HepG2 (cell line): Measurements from ENCODE around the gene PADI2. TPM values are rescaled to one million over a fixed set of nuclear protein-coding genes. Genes with fewer than 3 reads are reported as not detected.

Experiments used
- ATAC-seq: fragments of 200-7000 bp; cut with Tn5 transposase; 3 replicates; pipeline ENCODE4 v1.9.1; 2020; ENCODE audit warnings: mild to moderate bottlenecking, moderate library complexity
- BruUV-seq: library from RNA; stranded (reverse); fragments of 400-500 nt; replicated peaks from 2 replicates; lab custom pipeline; 2021; lab: Mats Ljungman, UMichigan
- CTCF ChIA-PET: fragments of 300-600 bp; formaldehyde crosslinking; extraction: SDS; loops from one replicate; lab custom pipeline; 2021; ENCODE audit warnings: low total read pairs, inconsistent platforms, low intra/inter-chr PET ratio; lab: Yijun Ruan, JAX
- POLR2A ChIA-PET: fragments of 350-600 bp; sonication (Branson Sonifier 250); formaldehyde crosslinking; loops from one replicate; lab custom pipeline; 2020; ENCODE audit warnings: antibody characterized with exemption, inconsistent platforms; lab: Yijun Ruan, JAX
- DNase-seq: peaks from one replicate; pipeline ENCODE4 v3.0.0-alpha.2; 2015; ENCODE audit warnings: low spot score
- FAIRE-seq: peaks from 3 replicates; lab custom pipeline; 2011; peaks lifted over from hg19 to GRCh38; lab: Jason Lieb, UNC
- H2AFZ ChIP-seq: one replicate; pipeline ENCODE4 v1.6.1; 2011; ENCODE audit warnings: low read length, inconsistent platforms
- H3K27ac ChIP-seq: fragments of 300-600 bp; 3 replicates; pipeline ENCODE4 v1.8.0; 2011; ENCODE audit warnings: mixed run types, mild to moderate bottlenecking, mixed read lengths, low read length, inconsistent platforms; ENCODE audit not compliant: insufficient read depth; ENCODE audit errors: extremely low read length
- H3K27me3 ChIP-seq, 2 experiments: fragments of 200-600 bp in 1 of 2; 2 replicates in 1 of 2; 3 replicates in 1 of 2; pipeline versions ENCODE4 v1.6.0 to v1.8.0; 2011; ENCODE audit warnings: low read length in 2 of 2, mild to moderate bottlenecking in 2 of 2, moderate library complexity in 2 of 2, inconsistent platforms in 1 of 2; ENCODE audit not compliant: insufficient read depth in 2 of 2, control insufficient read depth in 1 of 2
- H3K36me3 ChIP-seq, 2 experiments: fragments of 200-600 bp in 1 of 2; replicated peaks in 1 of 2; 2 replicates in 1 of 2; 3 replicates in 1 of 2; pipeline versions ENCODE4 v1.5.1 to v1.8.0; 2011; ENCODE audit warnings: low read length in 2 of 2, inconsistent platforms in 1 of 2; ENCODE audit not compliant: insufficient read depth in 2 of 2, control insufficient read depth in 1 of 2
- H3K4me1 ChIP-seq: 2 replicates; pipeline ENCODE4 v1.5.1; 2012; ENCODE audit warnings: low read length, inconsistent platforms; ENCODE audit not compliant: insufficient read depth
- H3K4me2 ChIP-seq: 2 replicates; pipeline ENCODE4 v1.6.0; 2011; ENCODE audit warnings: low read depth, low read length, inconsistent platforms
- H3K4me3 ChIP-seq, 3 experiments: fragments of 200-600 bp in 1 of 3; sonication (generic), shearing (Covaris generic) in 1 of 3; replicated peaks in 1 of 3; 2 replicates each; pipeline ENCODE4 v1.5.1; 2011 to 2016; ENCODE audit warnings: low read length in 3 of 3, inconsistent platforms in 2 of 3, low read depth in 2 of 3, mild to moderate bottlenecking in 2 of 3, control low read depth in 1 of 3, mixed read lengths in 1 of 3; ENCODE audit not compliant: insufficient read depth in 1 of 3
- H3K79me2 ChIP-seq: one replicate; pipeline ENCODE4 v1.6.1; 2011; ENCODE audit warnings: low read length, inconsistent platforms; ENCODE audit not compliant: insufficient read depth
- H3K9ac ChIP-seq: 2 replicates; pipeline ENCODE4 v1.6.0; 2011; ENCODE audit warnings: mild to moderate bottlenecking, low read depth, low read length, inconsistent platforms; ENCODE audit not compliant: insufficient read depth
- H3K9me3 ChIP-seq: 2 replicates; pipeline ENCODE4 v1.5.1; 2012; ENCODE audit warnings: mild to moderate bottlenecking, low read length
- H4K20me1 ChIP-seq: 2 replicates; pipeline ENCODE4 v1.6.0; 2011; ENCODE audit warnings: inconsistent platforms, mild to moderate bottlenecking, low read length, moderate library complexity; ENCODE audit not compliant: insufficient read depth
- ADNP ChIP-seq: sonication (generic); formaldehyde crosslinking; IDR thresholded peaks from 2 replicates; pipeline ENCODE4 v1.4.0; 2020; ENCODE audit warnings: missing genetic modification reagents
- PAF1 ChIP-seq: IDR thresholded peaks from 2 replicates; pipeline ENCODE4 v1.6.1; 2016; ENCODE audit warnings: missing genetic modification reagents, missing compliant biosample characterization
- SP5 ChIP-seq: IDR thresholded peaks from 2 replicates; pipeline ENCODE4 v1.6.1; 2016; ENCODE audit warnings: low read depth, borderline replicate concordance
- SPEN ChIP-seq: sonication (generic); formaldehyde crosslinking; IDR thresholded peaks from 2 replicates; pipeline ENCODE4 v1.5.1; 2020; ENCODE audit warnings: low read depth, mild to moderate bottlenecking, missing genetic modification reagents
- SSRP1 ChIP-seq: IDR thresholded peaks from 2 replicates; pipeline ENCODE4 v1.6.1; 2016; ENCODE audit warnings: control low read depth
- ZBTB26 ChIP-seq: IDR thresholded peaks from 2 replicates; pipeline ENCODE4 v1.6.1; 2016; ENCODE audit warnings: missing compliant biosample characterization, missing genetic modification reagents, borderline replicate concordance
- ZEB1 ChIP-seq: IDR thresholded peaks from 2 replicates; pipeline ENCODE4 v1.6.1; 2012; ENCODE audit warnings: mild to moderate bottlenecking, low read depth, inconsistent platforms; ENCODE audit not compliant: insufficient replicate concordance
- ZNF318 ChIP-seq: sonication (generic); formaldehyde crosslinking; IDR thresholded peaks from 2 replicates; pipeline ENCODE4 v1.4.0; 2020; ENCODE audit warnings: mild to moderate bottlenecking, missing genetic modification reagents
- ZSCAN29 ChIP-seq: sonication (generic); formaldehyde crosslinking; conservative IDR thresholded peaks from 2 replicates; pipeline ENCODE4 v1.4.0; 2020; ENCODE audit warnings: mild to moderate bottlenecking, missing genetic modification reagents
- WGBS: methylation state at CpG from one replicate; pipeline ENCODE4 v1.1.6; 2017; ENCODE audit warnings: low lambda C conversion rate; 5-methylcytosine and 5-hydroxymethylcytosine counted together
- in situ Hi-C: cut with HindIII; loops from 2 replicates; pipeline ENCODE4 v1.10.0; 2017; ENCODE audit warnings: low pct_unique_long_range_greater_than_20kb; ENCODE audit not compliant: extremely low pct_ligation_motif_present
- intact Hi-C: fragments of 100-400 bp; cut with micrococcal nuclease; formaldehyde crosslinking; loops from one replicate; pipeline ENCODE4 v1.10.0; 2022; ENCODE audit not compliant: unreplicated experiment
- polyA plus RNA-seq, 8 experiments: library from polyadenylated mRNA; depleted of rRNA in 3 of 8; stranded (reverse) in 7 of 8; unstranded in 1 of 8; fragments of >200 nt; fragmentation: Illumina TruSeq in 4 of 8; extraction: Trizol in 4 of 8; gene quantifications; 2 replicates each; pipeline versions ENCODE4 v1.2.1 to v1.2.3, GENCODE V29; 2011 to 2016; ENCODE audit warnings: low read depth in 4 of 8, missing spikeins in 1 of 8, mixed read lengths in 1 of 8; ENCODE audit not compliant: insufficient read depth in 1 of 8
- total RNA-seq, 5 experiments: library from RNA; depleted of rRNA; stranded (reverse); fragments of >200 nt; fragmentation: Illumina TruSeq; extraction: Trizol; gene quantifications; 2 replicates each; pipeline ENCODE4 v1.2.3, GENCODE V29; 2016; ENCODE audit warnings: low read depth in 1 of 5

The PADI2 gene
- total and polyA plus RNA-seq, 2 of the 13 experiments (the other 11 are each of a cell fraction or from before 2014, with no cell fraction given) = not detected

GRCh38 chr1:17080880-17081279 lies 38.4 kb downstream of the PADI2 start:
- no TSS peak for BruUV-seq
- TF ChIP-seq ADNP (no peak), SPEN (CRISPR knock-in tag) (no peak), PAF1 (CRISPR knock-in tag) (no peak), SSRP1 (CRISPR knock-in tag) (no peak), ZBTB26 (CRISPR knock-in tag) (no peak), ZSCAN29 (CRISPR knock-in tag) (no peak)
- TF ChIP-seq, all 625 proteins: peak for 0
- DNase-seq (no peak), ATAC-seq (no peak), FAIRE-seq (no peak)
- no peak overlapping the region for H3K27ac ChIP-seq
- H3K27me3 ChIP-seq = peaks cover 1 to 18% of the 10 kb centered on the region in 2 experiments; a peak in 2 of 5 replicates
- in situ Hi-C loops (no loop called here), intact Hi-C loops (loop anchor here (10.0 kb wide), 1 partner anchor 656 kb away; no protein-coding TSS in a partner anchor)
- no peak overlapping the region for H3K4me3 ChIP-seq
- no peaks in the 10 kb centered on the region for H3K9me3 ChIP-seq
- no peaks in the 10 kb centered on the region for H3K36me3 ChIP-seq
- H3K4me1 ChIP-seq = no peaks in the 10 kb centered on the region
- H3K9ac ChIP-seq = no peak overlapping the region
- 40% methylated on average over 4 of the region's 4 CpGs for WGBS
- H3K79me2 ChIP-seq = no peaks in the 10 kb centered on the region
- no peaks in the 10 kb centered on the region for H4K20me1 ChIP-seq
- H2AFZ ChIP-seq = no peak overlapping the region
- ChIA-PET POLR2A (no interaction called here), CTCF (no interaction called here)
- H3K4me2 ChIP-seq = no peak overlapping the region

GRCh38 chr1:17080085-17080759 lies 39.0 kb downstream of the PADI2 start:
- DNase-seq = no peak
- in situ Hi-C loops (no loop called here), intact Hi-C loops (loop anchor here (10.0 kb wide), 1 partner anchor 655 kb away; no protein-coding TSS in a partner anchor)
- Histone ChIP-seq H3K9me3 (no peaks in the 10 kb centered on the region), H3K4me3 (no peak overlapping the region), H4K20me1 (no peaks in the 10 kb centered on the region), H3K79me2 (no peaks in the 10 kb centered on the region), H3K4me2 (no peak overlapping the region), H3K4me1 (no peaks in the 10 kb centered on the region), H3K27me3 (peaks cover 1 to 18% of the 10 kb centered on the region in 2 experiments; a peak in 2 of 5 replicates), H3K36me3 (no peaks in the 10 kb centered on the region), H3K27ac (no peak overlapping the region), H2AFZ (no peak overlapping the region), H3K9ac (no peak overlapping the region)
- POLR2A ChIA-PET = no interaction called here
- ATAC-seq = no peak
- CTCF ChIA-PET = no interaction called here
- no peak for FAIRE-seq
- BruUV-seq = no TSS peak
- 52% methylated on average over 7 of the region's 8 CpGs for WGBS
- TF ChIP-seq SP5 (no peak), ZNF318 (CRISPR knock-in tag) (no peak), ZEB1 (no peak)
